ENCODE data around the gene NRBF2.

DNA sequence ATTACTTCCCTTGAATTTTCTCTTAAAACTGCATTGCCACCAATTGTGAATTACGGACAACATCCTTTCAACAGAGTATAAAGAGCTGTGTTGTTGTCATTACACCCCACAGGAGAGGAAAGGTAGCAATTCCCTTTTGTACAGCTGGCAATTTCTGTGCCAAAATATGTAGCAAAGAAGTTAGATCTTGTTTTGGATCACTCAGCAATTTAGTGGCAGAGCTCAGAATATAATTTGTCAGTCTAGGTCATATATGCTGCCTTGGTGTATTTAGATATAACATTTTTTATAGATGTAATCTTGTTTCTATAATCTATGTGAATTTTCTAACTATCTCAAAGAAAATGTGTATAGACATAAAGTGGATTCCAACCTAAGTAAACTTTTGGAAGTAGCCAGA lies 38.8 kb downstream of the NRBF2 start:
- TF ChIP-seq MAFK (IDR thresholded peaks at IDR 0.05; ENCODE audit: partially characterized antibody) (peak; percentile 50), EP300 (IDR thresholded peaks at IDR 0.05) (no peak), BHLHE40 (IDR thresholded peaks at IDR 0.05; ENCODE audit: low read depth, low read length) (no peak), RAD21 (conservative IDR thresholded peaks at IDR 0.05 in 1 of 2, IDR thresholded peaks at IDR 0.05 in 1 of 2) (no peak), POLR2A (IDR thresholded peaks at IDR 0.05; ENCODE audit: low read length) (no peak), SMC3 (IDR thresholded peaks at IDR 0.05) (no peak), JUNB (IDR thresholded peaks at IDR 0.05) (no peak), CHD2 (IDR thresholded peaks at IDR 0.05; ENCODE audit: low read length, partially characterized antibody) (no peak), KDM1A (IDR thresholded peaks at IDR 0.05; ENCODE audit: low read depth) (no peak), RNF2 (IDR thresholded peaks at IDR 0.05; ENCODE audit: borderline replicate concordance, low read depth) (no peak)
- TF ChIP-seq, protein P1, sequence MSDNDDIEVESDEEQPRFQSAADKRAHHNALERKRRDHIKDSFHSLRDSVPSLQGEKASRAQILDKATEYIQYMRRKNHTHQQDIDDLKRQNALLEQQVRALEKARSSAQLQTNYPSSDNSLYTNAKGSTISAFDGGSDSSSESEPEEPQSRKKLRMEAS (IDR thresholded peaks at IDR 0.05) = no peak
- TF ChIP-seq, protein P2, sequence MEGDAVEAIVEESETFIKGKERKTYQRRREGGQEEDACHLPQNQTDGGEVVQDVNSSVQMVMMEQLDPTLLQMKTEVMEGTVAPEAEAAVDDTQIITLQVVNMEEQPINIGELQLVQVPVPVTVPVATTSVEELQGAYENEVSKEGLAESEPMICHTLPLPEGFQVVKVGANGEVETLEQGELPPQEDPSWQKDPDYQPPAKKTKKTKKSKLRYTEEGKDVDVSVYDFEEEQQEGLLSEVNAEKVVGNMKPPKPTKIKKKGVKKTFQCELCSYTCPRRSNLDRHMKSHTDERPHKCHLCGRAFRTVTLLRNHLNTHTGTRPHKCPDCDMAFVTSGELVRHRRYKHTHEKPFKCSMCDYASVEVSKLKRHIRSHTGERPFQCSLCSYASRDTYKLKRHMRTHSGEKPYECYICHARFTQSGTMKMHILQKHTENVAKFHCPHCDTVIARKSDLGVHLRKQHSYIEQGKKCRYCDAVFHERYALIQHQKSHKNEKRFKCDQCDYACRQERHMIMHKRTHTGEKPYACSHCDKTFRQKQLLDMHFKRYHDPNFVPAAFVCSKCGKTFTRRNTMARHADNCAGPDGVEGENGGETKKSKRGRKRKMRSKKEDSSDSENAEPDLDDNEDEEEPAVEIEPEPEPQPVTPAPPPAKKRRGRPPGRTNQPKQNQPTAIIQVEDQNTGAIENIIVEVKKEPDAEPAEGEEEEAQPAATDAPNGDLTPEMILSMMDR (IDR thresholded peaks at IDR 0.05) = no peak
- TF ChIP-seq, protein P3, sequence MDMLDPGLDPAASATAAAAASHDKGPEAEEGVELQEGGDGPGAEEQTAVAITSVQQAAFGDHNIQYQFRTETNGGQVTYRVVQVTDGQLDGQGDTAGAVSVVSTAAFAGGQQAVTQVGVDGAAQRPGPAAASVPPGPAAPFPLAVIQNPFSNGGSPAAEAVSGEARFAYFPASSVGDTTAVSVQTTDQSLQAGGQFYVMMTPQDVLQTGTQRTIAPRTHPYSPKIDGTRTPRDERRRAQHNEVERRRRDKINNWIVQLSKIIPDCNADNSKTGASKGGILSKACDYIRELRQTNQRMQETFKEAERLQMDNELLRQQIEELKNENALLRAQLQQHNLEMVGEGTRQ (IDR thresholded peaks at IDR 0.05) = no peak
- TF ChIP-seq, protein P4, sequence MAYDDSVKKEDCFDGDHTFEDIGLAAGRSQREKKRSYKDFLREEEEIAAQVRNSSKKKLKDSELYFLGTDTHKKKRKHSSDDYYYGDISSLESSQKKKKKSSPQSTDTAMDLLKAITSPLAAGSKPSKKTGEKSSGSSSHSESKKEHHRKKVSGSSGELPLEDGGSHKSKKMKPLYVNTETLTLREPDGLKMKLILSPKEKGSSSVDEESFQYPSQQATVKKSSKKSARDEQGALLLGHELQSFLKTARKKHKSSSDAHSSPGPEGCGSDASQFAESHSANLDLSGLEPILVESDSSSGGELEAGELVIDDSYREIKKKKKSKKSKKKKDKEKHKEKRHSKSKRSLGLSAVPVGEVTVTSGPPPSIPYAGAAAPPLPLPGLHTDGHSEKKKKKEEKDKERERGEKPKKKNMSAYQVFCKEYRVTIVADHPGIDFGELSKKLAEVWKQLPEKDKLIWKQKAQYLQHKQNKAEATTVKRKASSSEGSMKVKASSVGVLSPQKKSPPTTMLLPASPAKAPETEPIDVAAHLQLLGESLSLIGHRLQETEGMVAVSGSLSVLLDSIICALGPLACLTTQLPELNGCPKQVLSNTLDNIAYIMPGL (CRISPR knock-in tag; IDR thresholded peaks at IDR 0.05; ENCODE audit: borderline replicate concordance) = no peak
